ENCODE results near the gene DOCK10. TPM values are rescaled to one million over a fixed set of nuclear protein-coding genes. Genes with fewer than 3 reads are reported as not detected.
A peak's percentile ranks its signal among the peaks of the same experiment; 100 is the strongest.

The DOCK10 gene
- total and polyA plus RNA-seq, 10 of the 15 experiments (the other 5 are each of a cell fraction or from before 2014, with no cell fraction given), result 16.9 to 120 (median 85.5) TPM

- BruUV-seq (replicated peaks), result no TSS peak
- Histone ChIP-seq H3K4me2 (ENCODE audit: control insufficient read depth, insufficient read depth) (peak overlapping the region; percentile 63; the same call in 1 of the 2 replicates), H4K20me1 (ENCODE audit: control insufficient read depth, insufficient read depth) (no peaks in the 10 kb centered on the region), H2AFZ (ENCODE audit: control insufficient read depth, low read depth, low read length) (no peak overlapping the region), H3K4me3 (no peak overlapping the region), H3K27me3 (replicated peaks in 1 of 2; ENCODE audit: control insufficient read depth in 2 of 2, insufficient read depth in 2 of 2, low read length in 1 of 2) (no peaks in the 10 kb centered on the region), H3K36me3 (ENCODE audit: control insufficient read depth in 2 of 2, insufficient read depth in 2 of 2, low read length in 1 of 2) (no peaks in the 10 kb centered on the region), H3K27ac (ENCODE audit: control insufficient read depth, insufficient read depth) (peak overlapping the region; percentile 86), H3K9me3 (replicated peaks; ENCODE audit: control insufficient read depth, insufficient read depth, low read length) (no peaks in the 10 kb centered on the region), H3K79me2 (ENCODE audit: control insufficient read depth, insufficient read depth, low read length) (peaks cover 82% of the 10 kb centered on the region), H3K4me1 (ENCODE audit: control insufficient read depth, insufficient read depth, low read length) (peaks cover 49% of the 10 kb centered on the region), H3K9ac (ENCODE audit: control insufficient read depth, insufficient read depth, low read length) (no peak overlapping the region; the same call in 1 of the 2 replicates)
- no peak for ATAC-seq
- no peak for TF ChIP-seq MXI1 (IDR thresholded peaks at IDR 0.05; ENCODE audit: low read depth, low read length)
- SMC1A ChIA-PET (ENCODE audit: uncharacterized antibody, unreplicated experiment), result interaction anchor here (0.8 to 23.4 kb wide), 12 partner anchors 10 to 92 kb away, joined by 3 to 443 read pairs (median 5); no protein-coding TSS in a partner anchor
- in situ Hi-C loops (cut with MboI), result no loop called here
- CTCF ChIA-PET, result interaction anchor here (1.0 to 4.7 kb wide), 6 partner anchors 9 to 55 kb away, joined by 3 to 15 read pairs (median 6); no protein-coding TSS in a partner anchor
- 30% methylated on average over 4 of the region's 4 CpGs for WGBS (ENCODE audit: insufficient coverage, insufficient replicate concordance, low lambda C conversion rate, missing lambda C conversion rate)
- FAIRE-seq, result no peak
- POLR2A ChIA-PET, result interaction anchor here (1.2 to 1.8 kb wide), 4 partner anchors 9 to 57 kb away, joined by 4 to 9 read pairs (median 5); no protein-coding TSS in a partner anchor
- intact Hi-C loops (cut with micrococcal nuclease; ENCODE audit: unreplicated experiment), result loop anchor here (5.0 to 10.0 kb wide), 2 partner anchors 330 to 1887 kb away; partner anchors contain the start of gene RHBDD1
- no peak for DNase-seq (ENCODE audit: low read depth, low spot score)
- RAD21 ChIA-PET (ENCODE audit: unreplicated experiment), result interaction anchor here (0.9 to 2.1 kb wide), 8 partner anchors 9 to 91 kb away, joined by 3 to 7 read pairs (median 4); no protein-coding TSS in a partner anchor
These were observed 94.7 kb downstream of the DOCK10 start for GRCh38 chr2:224947566-224947965.

DNA sequence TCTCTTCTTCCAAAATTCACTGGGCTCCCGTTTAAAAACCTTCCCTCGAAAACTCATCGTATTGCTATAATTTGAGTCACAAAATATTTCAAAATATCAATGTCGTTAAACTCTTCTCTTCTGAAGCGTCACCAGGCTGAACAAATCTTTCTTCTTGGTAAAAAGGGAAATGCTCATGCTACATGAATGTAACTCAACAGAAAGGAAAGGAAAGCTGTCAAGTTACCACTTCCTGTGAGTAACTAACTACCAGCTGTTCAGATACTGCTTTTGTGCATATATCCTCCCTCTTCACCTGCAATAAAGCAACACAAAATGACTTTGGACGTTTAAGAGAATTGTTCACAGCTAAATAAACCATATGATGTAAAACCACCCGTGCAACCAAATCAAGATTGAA, 95.4 kb downstream of the DOCK10 start:
- BruUV-seq (replicated peaks), result no TSS peak
- in situ Hi-C loops (cut with MboI) (no loop called here), intact Hi-C loops (cut with micrococcal nuclease; ENCODE audit: unreplicated experiment) (loop anchor here (5.0 to 10.0 kb wide), 2 partner anchors 330 to 1888 kb away; partner anchors contain the start of gene RHBDD1)
- SMC1A ChIA-PET (ENCODE audit: uncharacterized antibody, unreplicated experiment), result interaction anchor here (0.8 to 23.4 kb wide), 11 partner anchors 10 to 93 kb away, joined by 3 to 443 read pairs (median 5); no protein-coding TSS in a partner anchor
- ATAC-seq, result peak; percentile 54
- 1% methylated on average over 7 of the region's 7 CpGs for WGBS (ENCODE audit: insufficient coverage, insufficient replicate concordance, low lambda C conversion rate, missing lambda C conversion rate)
- Histone ChIP-seq H4K20me1 (ENCODE audit: control insufficient read depth, insufficient read depth) (no peaks in the 10 kb centered on the region), H3K9me3 (replicated peaks; ENCODE audit: control insufficient read depth, insufficient read depth, low read length) (no peaks in the 10 kb centered on the region), H2AFZ (ENCODE audit: control insufficient read depth, low read depth, low read length) (no peak overlapping the region), H3K9ac (ENCODE audit: control insufficient read depth, insufficient read depth, low read length) (peak overlapping the region; percentile 92), H3K27me3 (replicated peaks in 1 of 2; ENCODE audit: control insufficient read depth in 2 of 2, insufficient read depth in 2 of 2, low read length in 1 of 2) (no peaks in the 10 kb centered on the region), H3K27ac (ENCODE audit: control insufficient read depth, insufficient read depth) (peak overlapping the region; percentile 86), H3K4me3 (peak overlapping the region; percentile 78), H3K36me3 (ENCODE audit: control insufficient read depth in 2 of 2, insufficient read depth in 2 of 2, low read length in 1 of 2) (no peaks in the 10 kb centered on the region), H3K4me1 (ENCODE audit: control insufficient read depth, insufficient read depth, low read length) (peaks cover 49% of the 10 kb centered on the region), H3K79me2 (ENCODE audit: control insufficient read depth, insufficient read depth, low read length) (peaks cover 84% of the 10 kb centered on the region), H3K4me2 (ENCODE audit: control insufficient read depth, insufficient read depth) (peak overlapping the region; percentile 90; the same call in 1 of the 2 replicates)
- POLR2A ChIA-PET, result interaction anchor here (1.2 to 1.8 kb wide), 3 partner anchors 9 to 53 kb away, joined by 4 to 9 read pairs (median 6); no protein-coding TSS in a partner anchor
- RAD21 ChIA-PET (ENCODE audit: unreplicated experiment), result interaction anchor here (1.0 to 2.1 kb wide), 6 partner anchors 8 to 92 kb away, joined by 3 to 7 read pairs (median 4); no protein-coding TSS in a partner anchor
- CTCF ChIA-PET, result interaction anchor here (1.0 to 4.7 kb wide), 5 partner anchors 10 to 56 kb away, joined by 4 to 15 read pairs (median 6); no protein-coding TSS in a partner anchor
- no peak for DNase-seq (ENCODE audit: low read depth, low spot score)
- FAIRE-seq, result no peak
- TF ChIP-seq MEF2B (IDR thresholded peaks at IDR 0.05; ENCODE audit: partially characterized antibody, poor library complexity, severe bottlenecking) (peak; percentile 18), SMARCA5 (IDR thresholded peaks at IDR 0.05) (no peak), CHD2 (IDR thresholded peaks at IDR 0.05; ENCODE audit: borderline replicate concordance, low read depth, low read length) (no peak; the same call in 1 of the 2 replicates), NRF1 (conservative IDR thresholded peaks at IDR 0.05; ENCODE audit: low read depth, low read length) (no peak), POU2F2 (IDR thresholded peaks at IDR 0.05; ENCODE audit: borderline replicate concordance, low read depth, low read length) (peak; percentile 69; the same call in 1 of the 3 replicates), RBBP5 (conservative IDR thresholded peaks at IDR 0.05) (no peak), SUZ12 (IDR thresholded peaks at IDR 0.05; ENCODE audit: unreplicated experiment) (no peak), RB1 (IDR thresholded peaks at IDR 0.05; ENCODE audit: borderline replicate concordance) (no peak), IKZF2 (IDR thresholded peaks at IDR 0.05) (peak; percentile 80 to 82; a peak in 3 of 4 replicates), HDAC2 (IDR thresholded peaks at IDR 0.05) (no peak), SMAD1 (IDR thresholded peaks at IDR 0.05; ENCODE audit: low read depth, partially characterized antibody) (no peak), STAT1 (conservative IDR thresholded peaks at IDR 0.05) (no peak), NFIC (IDR thresholded peaks at IDR 0.05; ENCODE audit: low read depth, low read length) (peak; percentile 78)
- TF ChIP-seq, protein P1, sequence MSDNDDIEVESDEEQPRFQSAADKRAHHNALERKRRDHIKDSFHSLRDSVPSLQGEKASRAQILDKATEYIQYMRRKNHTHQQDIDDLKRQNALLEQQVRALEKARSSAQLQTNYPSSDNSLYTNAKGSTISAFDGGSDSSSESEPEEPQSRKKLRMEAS (IDR thresholded peaks at IDR 0.05; ENCODE audit: low read depth, low read length), result no peak
- TF ChIP-seq, protein P2, sequence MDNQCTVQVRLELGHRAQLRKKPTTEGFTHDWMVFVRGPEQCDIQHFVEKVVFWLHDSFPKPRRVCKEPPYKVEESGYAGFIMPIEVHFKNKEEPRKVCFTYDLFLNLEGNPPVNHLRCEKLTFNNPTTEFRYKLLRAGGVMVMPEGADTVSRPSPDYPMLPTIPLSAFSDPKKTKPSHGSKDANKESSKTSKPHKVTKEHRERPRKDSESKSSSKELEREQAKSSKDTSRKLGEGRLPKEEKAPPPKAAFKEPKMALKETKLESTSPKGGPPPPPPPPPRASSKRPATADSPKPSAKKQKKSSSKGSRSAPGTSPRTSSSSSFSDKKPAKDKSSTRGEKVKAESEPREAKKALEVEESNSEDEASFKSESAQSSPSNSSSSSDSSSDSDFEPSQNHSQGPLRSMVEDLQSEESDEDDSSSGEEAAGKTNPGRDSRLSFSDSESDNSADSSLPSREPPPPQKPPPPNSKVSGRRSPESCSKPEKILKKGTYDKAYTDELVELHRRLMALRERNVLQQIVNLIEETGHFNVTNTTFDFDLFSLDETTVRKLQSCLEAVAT (IDR thresholded peaks at IDR 0.05), result 0 out of 2 replicates have a peak, but pooled peaks have one; percentile 36
